Measurements from ENCODE around the gene DCAF6. TPM values are rescaled to one million over a fixed set of nuclear protein-coding genes. Genes with fewer than 3 reads are reported as not detected.

DCAF6 gene
- total RNA-seq (2014; rRNA removed; shearing (Covaris generic)): 34.3 and 39.2 TPM in 2 replicates

GRCh38 chr1:167936068-167936929 is at the start of gene DCAF6:
TSS of gene DCAF6 (plus strand) at chr1:167936683. CDS start at chr1:167936912, 229 bp downstream.

GRCh38 chr1:167913895-167914496 is 22.5 kb upstream of the DCAF6 start, which contains the start of gene ADCY10:
TSS of gene ADCY10 (minus strand) at chr1:167914134. CDS start at chr1:167905140, 8,994 bp downstream.

GRCh38 chr1:167936930-167937708 is 636 bp downstream of the DCAF6 start, which contains the start of gene MPC2:
TSS of gene MPC2 (minus strand) at chr1:167937072. CDS start at chr1:167935841, 1,231 bp downstream.

Small RNAs within 50 kb of the gene (small RNA-seq; reads per million reads assigned to genes)
- not detected for gene MIR1255B2

Other genes starting within 250 kb of the DCAF6 start
- gene MPZL1, start 214.7 kb upstream of the DCAF6 start, total RNA-seq (2014; rRNA removed; shearing (Covaris generic)): 21.4 and 36.8 TPM in 2 replicates
- gene ADCY10, start 22.5 kb upstream of the DCAF6 start, total RNA-seq (2014; rRNA removed; shearing (Covaris generic)): 0.04 and 0.05 TPM in 2 replicates
- gene MPC2, start 389 bp downstream of the DCAF6 start, total RNA-seq (2014; rRNA removed; shearing (Covaris generic)): 28.8 and 30.3 TPM in 2 replicates
- 8.9 and 9.9 TPM in 2 replicates for gene GPR161, start 200.2 kb downstream of the DCAF6 start, total RNA-seq (2014; rRNA removed; shearing (Covaris generic))
- gene TIPRL, start 242.3 kb downstream of the DCAF6 start, total RNA-seq (2014; rRNA removed; shearing (Covaris generic)): 80.7 and 94.4 TPM in 2 replicates

All from A375 (cell line).